ENCODE measurements around the gene EPN3.

- TF ChIP-seq CTCF (IDR thresholded peaks at IDR 0.05) (no peak), POLR2A (IDR thresholded peaks at IDR 0.05) (no peak)
Observed at GRCh38 chr17:50529849-50530248, 2.7 kb upstream of the EPN3 start.
